Cerebellar nuclear complex (tissue), 1 donor: ENCODE data around the gene CSNK2A1.
"Not testable (repeated sequence)": the region's sequence is repeated elsewhere in the genome, so short reads cannot be mapped to it uniquely, and the experiment has no call there.

Experiments
- DNase-seq, 2 experiments: peaks; one replicate each; lab custom pipeline; 2025; lab: John Stamatoyannopoulos, UW

CSNK2A1 gene

GRCh38 chr20:543369-544152 is at the start of gene CSNK2A1:
TSS of gene CSNK2A1 (minus strand) at chr20:543790. CDS start at chr20:508551, 35,239 bp downstream.
- peak; percentile 56 to 92 for DNase-seq

- no peak for DNase-seq
These were observed 48.9 kb upstream of the CSNK2A1 start for GRCh38 chr20:592506-592905.

- DNase-seq, result no peak
These were observed 48.4 kb upstream of the CSNK2A1 start for GRCh38 chr20:591941-592340.

GRCh38 chr20:588932-589672 is 45.5 kb upstream of the CSNK2A1 start:
- no peak for DNase-seq

GRCh38 chr20:588476-588875 is 44.9 kb upstream of the CSNK2A1 start:
- no peak for DNase-seq

GRCh38 chr20:584971-585301 is 41.3 kb upstream of the CSNK2A1 start:
- no peak for DNase-seq

- no peak for DNase-seq
These were observed 40.8 kb upstream of the CSNK2A1 start for GRCh38 chr20:584161-584970.

- no peak for DNase-seq
These were observed 38.6 kb upstream of the CSNK2A1 start for GRCh38 chr20:582204-582603.

- DNase-seq, result not testable (repeated sequence)
These were observed 35.5 kb upstream of the CSNK2A1 start for GRCh38 chr20:578940-579690.

- no peak for DNase-seq
These were observed 33.7 kb upstream of the CSNK2A1 start for GRCh38 chr20:577167-577791.

- DNase-seq, result no peak
These were observed 32.6 kb upstream of the CSNK2A1 start for GRCh38 chr20:576156-576555.

GRCh38 chr20:575230-575629 is 31.6 kb upstream of the CSNK2A1 start:
- DNase-seq, result no peak

GRCh38 chr20:574297-574942 is 30.8 kb upstream of the CSNK2A1 start:
- DNase-seq, result no peak

- DNase-seq, result no peak
These were observed 30.1 kb upstream of the CSNK2A1 start for GRCh38 chr20:573414-574296.

GRCh38 chr20:572727-573126 is 29.1 kb upstream of the CSNK2A1 start:
- no peak for DNase-seq

- no peak for DNase-seq
These were observed 28.3 kb upstream of the CSNK2A1 start for GRCh38 chr20:571754-572441.

- DNase-seq, result no peak
These were observed 25.3 kb upstream of the CSNK2A1 start for GRCh38 chr20:568673-569415.

- no peak for DNase-seq
These were observed 24.6 kb upstream of the CSNK2A1 start for GRCh38 chr20:568097-568652.
